Nephron (organoid): Measurements from ENCODE around the gene SHISA9.

ENCODE experiments used
- H3K27ac Mint-ChIP-seq, 3 experiments: 2 replicates each; pipeline ENCODE4 v1.8.0; 2020; ENCODE audit warnings: mixed read lengths in 3 of 3, mild to moderate bottlenecking in 2 of 3, moderate library complexity in 1 of 3
- H3K27me3 Mint-ChIP-seq: 2 replicates; pipeline ENCODE4 v1.8.0; 2021; ENCODE audit warnings: low read depth, mild to moderate bottlenecking, moderate library complexity, mixed read lengths
- H3K36me3 Mint-ChIP-seq: 2 replicates; pipeline ENCODE4 v1.8.0; 2020; ENCODE audit warnings: low read depth, mixed read lengths
- H3K4me1 Mint-ChIP-seq: 2 replicates; pipeline ENCODE4 v1.8.0; 2020; ENCODE audit warnings: mixed read lengths
- H3K4me3 Mint-ChIP-seq, 3 experiments: 2 replicates each; pipeline ENCODE4 v1.8.0; 2020; ENCODE audit warnings: mild to moderate bottlenecking in 3 of 3, mixed read lengths in 3 of 3, moderate library complexity in 2 of 3
- H3K9me3 Mint-ChIP-seq: 2 replicates; pipeline ENCODE4 v1.8.0; 2020; ENCODE audit warnings: mixed read lengths
- CTCF ChIP-seq, 3 experiments: fragments of 200-600 bp; sonication (generic); IDR thresholded peaks; one replicate each; pipeline ENCODE4 v1.5.0; 2021; ENCODE audit warnings: antibody characterized with exemption in 3 of 3; ENCODE audit not compliant: unreplicated experiment in 3 of 3

The SHISA9 gene

GRCh38 chr16:13168091-13168572 is 266.7 kb downstream of the SHISA9 start:
- no peak overlapping the region for H3K4me3 Mint-ChIP-seq
- H3K4me1 Mint-ChIP-seq, result no peaks in the 10 kb centered on the region
- no peak overlapping the region for H3K27ac Mint-ChIP-seq
- H3K36me3 Mint-ChIP-seq, result no peaks in the 10 kb centered on the region
- H3K9me3 Mint-ChIP-seq, result peaks cover 15% of the 10 kb centered on the region
- H3K27me3 Mint-ChIP-seq, result no peaks in the 10 kb centered on the region
- TF ChIP-seq CTCF (IDR thresholded peaks at IDR 0.05; ENCODE audit: unreplicated experiment in 3 of 3), result no peak

GRCh38 chr16:13171313-13171712 is 269.9 kb downstream of the SHISA9 start:
- Mint-ChIP-seq H3K9me3 (peaks cover 8% of the 10 kb centered on the region), H3K27me3 (peaks cover 3% of the 10 kb centered on the region), H3K36me3 (no peaks in the 10 kb centered on the region), H3K27ac (no peak overlapping the region), H3K4me1 (no peaks in the 10 kb centered on the region), H3K4me3 (no peak overlapping the region)
- TF ChIP-seq CTCF (IDR thresholded peaks at IDR 0.05; ENCODE audit: unreplicated experiment in 3 of 3), result no peak

- Mint-ChIP-seq H3K27ac (no peak overlapping the region), H3K9me3 (no peaks in the 10 kb centered on the region), H3K36me3 (no peaks in the 10 kb centered on the region), H3K4me3 (no peak overlapping the region), H3K27me3 (peaks cover 12% of the 10 kb centered on the region), H3K4me1 (no peaks in the 10 kb centered on the region)
- no peak for TF ChIP-seq CTCF (IDR thresholded peaks at IDR 0.05; ENCODE audit: unreplicated experiment in 3 of 3)
Observed at GRCh38 chr16:13176711-13177110, 275.3 kb downstream of the SHISA9 start.

- H3K9me3 Mint-ChIP-seq, result no peaks in the 10 kb centered on the region
- no peak overlapping the region for H3K4me3 Mint-ChIP-seq
- H3K27me3 Mint-ChIP-seq, result peaks cover 12% of the 10 kb centered on the region
- H3K27ac Mint-ChIP-seq, result no peak overlapping the region
- H3K4me1 Mint-ChIP-seq, result no peaks in the 10 kb centered on the region
- no peaks in the 10 kb centered on the region for H3K36me3 Mint-ChIP-seq
- TF ChIP-seq CTCF (IDR thresholded peaks at IDR 0.05; ENCODE audit: unreplicated experiment in 3 of 3), result no peak
Observed at GRCh38 chr16:13178318-13178717, 276.9 kb downstream of the SHISA9 start.

GRCh38 chr16:13181432-13181831 is 280.0 kb downstream of the SHISA9 start:
- Mint-ChIP-seq H3K36me3 (no peaks in the 10 kb centered on the region), H3K4me1 (no peaks in the 10 kb centered on the region), H3K9me3 (no peaks in the 10 kb centered on the region), H3K27ac (no peak overlapping the region), H3K27me3 (peaks cover 8% of the 10 kb centered on the region), H3K4me3 (no peak overlapping the region)
- TF ChIP-seq CTCF (IDR thresholded peaks at IDR 0.05; ENCODE audit: unreplicated experiment in 3 of 3), result no peak

- Mint-ChIP-seq H3K27me3 (no peaks in the 10 kb centered on the region), H3K36me3 (no peaks in the 10 kb centered on the region), H3K4me3 (no peak overlapping the region), H3K27ac (no peak overlapping the region), H3K9me3 (no peaks in the 10 kb centered on the region), H3K4me1 (no peaks in the 10 kb centered on the region)
- TF ChIP-seq CTCF (IDR thresholded peaks at IDR 0.05; ENCODE audit: unreplicated experiment in 3 of 3), result no peak
Observed at GRCh38 chr16:13186813-13187212, 285.4 kb downstream of the SHISA9 start.
